WTC11 (cell line): ENCODE results near the gene METTL15. TPM values are rescaled to one million over a fixed set of nuclear protein-coding genes. Genes with fewer than 3 reads are reported as not detected.

Experiments used
- ATAC-seq: fragments of 200-7000 bp; cut with Tn5 transposase; 2 replicates; pipeline ENCODE4 v1.10.0; 2021; ENCODE audit warnings: mild to moderate bottlenecking, moderate library complexity
- CTCF ChIA-PET: fragments of 300-600 bp; sonication (Branson Sonifier 250); formaldehyde crosslinking; loops from one replicate; lab custom pipeline; 2021; ENCODE audit warnings: antibody characterized with exemption; lab: Charles Lee
- POLR2A ChIA-PET: fragments of 350-600 bp; sonication (Branson Sonifier 250); formaldehyde crosslinking; loops from one replicate; lab custom pipeline; 2021; ENCODE audit warnings: antibody characterized with exemption; lab: Charles Lee
- DNase-seq: peaks from one replicate; pipeline ENCODE4 v3.0.0; 2021; ENCODE audit warnings: low spot score
- H3K27ac Mint-ChIP-seq: 2 replicates; pipeline ENCODE4 v1.8.0; 2021; ENCODE audit warnings: mixed read lengths
- H3K27me3 Mint-ChIP-seq: 2 replicates; pipeline ENCODE4 v1.8.0; 2021; ENCODE audit warnings: low read depth, mild to moderate bottlenecking, moderate library complexity, mixed read lengths
- H3K36me3 Mint-ChIP-seq: 2 replicates; pipeline ENCODE4 v1.8.0; 2021; ENCODE audit warnings: mixed read lengths
- H3K4me1 Mint-ChIP-seq: 2 replicates; pipeline ENCODE4 v1.8.0; 2022; ENCODE audit warnings: mixed read lengths
- H3K4me3 Mint-ChIP-seq: 2 replicates; pipeline ENCODE4 v1.8.0; 2021; ENCODE audit warnings: mild to moderate bottlenecking, moderate library complexity, mixed read lengths
- H3K9me3 Mint-ChIP-seq: 2 replicates; pipeline ENCODE4 v1.8.0; 2021; ENCODE audit warnings: mixed read lengths
- AR ChIP-seq: fragments of 250-450 bp; sonication (Bioruptor Pico); IDR thresholded peaks from 2 replicates; pipeline ENCODE4 v1.9.0; 2021; ENCODE audit warnings: mild to moderate bottlenecking
- ATF3 ChIP-seq: sonication (generic); formaldehyde crosslinking; conservative IDR thresholded peaks from 2 replicates; pipeline ENCODE4 v1.8.1; 2022; ENCODE audit warnings: mild to moderate bottlenecking, missing genetic modification reagents
- CBFB ChIP-seq: sonication (generic); formaldehyde crosslinking; IDR thresholded peaks from 2 replicates; pipeline ENCODE4 v1.8.1; 2022; ENCODE audit warnings: mild to moderate bottlenecking, low read depth, missing genetic modification reagents
- E2F1 ChIP-seq: sonication (generic); formaldehyde crosslinking; IDR thresholded peaks from 2 replicates; pipeline ENCODE4 v1.8.0; 2022; ENCODE audit warnings: mild to moderate bottlenecking, missing genetic modification reagents
- EMX1 ChIP-seq: fragments of 250-450 bp; sonication (Bioruptor Pico); IDR thresholded peaks from 2 replicates; pipeline ENCODE4 v1.8.0; 2021; ENCODE audit warnings: mild to moderate bottlenecking
- ESRRA ChIP-seq: sonication (generic); formaldehyde crosslinking; IDR thresholded peaks from 2 replicates; pipeline ENCODE4 v1.8.1; 2022; ENCODE audit warnings: mild to moderate bottlenecking, missing genetic modification reagents, borderline replicate concordance
- FOXP1 ChIP-seq: sonication (generic); formaldehyde crosslinking; IDR thresholded peaks from 2 replicates; pipeline ENCODE4 v1.8.0; 2022; ENCODE audit warnings: missing genetic modification reagents, mild to moderate bottlenecking, moderate library complexity, borderline replicate concordance
- MAX ChIP-seq: sonication (generic); formaldehyde crosslinking; IDR thresholded peaks from 2 replicates; pipeline ENCODE4 v1.8.0; 2022; ENCODE audit warnings: mild to moderate bottlenecking, missing genetic modification reagents
- MYBL2 ChIP-seq: sonication (generic); formaldehyde crosslinking; IDR thresholded peaks from 2 replicates; pipeline ENCODE4 v1.8.1; 2023; ENCODE audit warnings: mild to moderate bottlenecking, moderate library complexity, missing genetic modification reagents
- NFYB ChIP-seq: sonication (generic); formaldehyde crosslinking; conservative IDR thresholded peaks from 2 replicates; pipeline ENCODE4 v1.8.0; 2022; ENCODE audit warnings: low read depth, missing genetic modification reagents
- PRDM15 ChIP-seq: sonication (generic); formaldehyde crosslinking; IDR thresholded peaks from 2 replicates; pipeline ENCODE4 v1.8.0; 2022; ENCODE audit warnings: missing genetic modification reagents
- PREB ChIP-seq: sonication (generic); formaldehyde crosslinking; IDR thresholded peaks from 2 replicates; pipeline ENCODE4 v1.8.1; 2022; ENCODE audit warnings: mild to moderate bottlenecking, missing genetic modification reagents, moderate library complexity, borderline replicate concordance
- SP1 ChIP-seq: sonication (generic); formaldehyde crosslinking; conservative IDR thresholded peaks from 2 replicates; pipeline ENCODE4 v1.8.1; 2022; ENCODE audit warnings: missing genetic modification reagents
- TCF7 ChIP-seq: sonication (generic); formaldehyde crosslinking; IDR thresholded peaks from 2 replicates; pipeline ENCODE4 v1.8.0; 2022; ENCODE audit warnings: mild to moderate bottlenecking, low read depth, missing genetic modification reagents, moderate library complexity
- TP53 ChIP-seq: sonication (generic); formaldehyde crosslinking; IDR thresholded peaks from 2 replicates; pipeline ENCODE4 v1.8.1; 2023; ENCODE audit warnings: mild to moderate bottlenecking, missing genetic modification reagents
- ZNF138 ChIP-seq: sonication (generic); formaldehyde crosslinking; conservative IDR thresholded peaks from 2 replicates; pipeline ENCODE4 v1.8.1; 2022; ENCODE audit warnings: mild to moderate bottlenecking, moderate library complexity, missing genetic modification reagents
- ZNF416 ChIP-seq: fragments of 250-450 bp; sonication (Bioruptor Pico); IDR thresholded peaks from 2 replicates; pipeline ENCODE4 v1.9.0; 2021; ENCODE audit warnings: mild to moderate bottlenecking, inconsistent platforms
- ZNF671 ChIP-seq: fragments of 250-450 bp; sonication (Bioruptor Pico); IDR thresholded peaks from 2 replicates; pipeline ENCODE4 v1.8.0; 2021; ENCODE audit warnings: mild to moderate bottlenecking
- total RNA-seq: library from RNA; stranded (reverse); gene quantifications from 3 replicates; pipeline ENCODE4 v1.2.3, GENCODE V29; 2021

METTL15 gene
- total RNA-seq, 1 experiment from 2014 or later, result 13.2 TPM

- no peak for TF ChIP-seq PRDM15 (CRISPR knock-in tag)
- no peak for TF ChIP-seq TP53
- no peak for TF ChIP-seq ZNF416 (CRISPR knock-in tag)
- no peak for TF ChIP-seq EMX1
- TF ChIP-seq NFYB (CRISPR knock-in tag), result no peak
- TF ChIP-seq PREB (CRISPR knock-in tag), result no peak
Measured at GRCh38 chr11:28107191-28107749, 918 bp upstream of the METTL15 start (continued).

- DNase-seq (no peak), ATAC-seq (no peak)
- H3K27ac Mint-ChIP-seq, result peak overlapping the region; percentile 96
- ChIA-PET POLR2A (no interaction called here), CTCF (interaction anchor here (2.0 kb wide), 1 partner anchor 410 kb away, joined by 13 read pairs; the partner anchor contains the start of gene BDNF)
- TF ChIP-seq ZNF138 (no peak), CBFB (no peak), AR (CRISPR knock-in tag) (no peak), ZNF671 (CRISPR knock-in tag) (no peak), ATF3 (CRISPR knock-in tag) (no peak), FOXP1 (CRISPR knock-in tag) (no peak), MAX (CRISPR knock-in tag) (no peak)
- no peaks in the 10 kb centered on the region for H3K9me3 Mint-ChIP-seq
- H3K4me1 Mint-ChIP-seq, result peaks cover 27% of the 10 kb centered on the region
- H3K4me3 Mint-ChIP-seq, result peak overlapping the region; percentile 98
- no peaks in the 10 kb centered on the region for H3K27me3 Mint-ChIP-seq
- H3K36me3 Mint-ChIP-seq, result peaks cover 3% of the 10 kb centered on the region; the same call in 1 of the 2 replicates
Measured at GRCh38 chr11:28108958-28109357, 770 bp downstream of the METTL15 start.

GRCh38 chr11:28110108-28110820 is 2.1 kb downstream of the METTL15 start:
- ChIA-PET POLR2A (interaction anchor here (0.5 kb wide), 1 partner anchor 895 kb away, joined by 3 read pairs; no protein-coding TSS in a partner anchor), CTCF (interaction anchor here (1.0 kb wide), 1 partner anchor 411 kb away, joined by 5 read pairs; no protein-coding TSS in a partner anchor)
- ATAC-seq, result peak; percentile 61
- H3K4me3 Mint-ChIP-seq, result peak overlapping the region; percentile 98
- no peaks in the 10 kb centered on the region for H3K27me3 Mint-ChIP-seq
- H3K9me3 Mint-ChIP-seq, result no peaks in the 10 kb centered on the region
- peak overlapping the region; percentile 92 for H3K27ac Mint-ChIP-seq
- peak; percentile 73 for DNase-seq
- H3K4me1 Mint-ChIP-seq, result peaks cover 27% of the 10 kb centered on the region
- H3K36me3 Mint-ChIP-seq, result peaks cover 4% of the 10 kb centered on the region; the same call in 1 of the 2 replicates
- TF ChIP-seq E2F1 (no peak), ESRRA (CRISPR knock-in tag) (peak; percentile 79; the same call in 1 of the 2 replicates), SP1 (CRISPR knock-in tag) (peak; percentile 76), TCF7 (CRISPR knock-in tag) (peak; percentile 31; the same call in 1 of the 2 replicates), AR (CRISPR knock-in tag) (no peak), MYBL2 (CRISPR knock-in tag) (peak; percentile 70; the same call in 1 of the 2 replicates)
